Body of pancreas (tissue), 4 donors: ENCODE results near the gene MUC5B. TPM values are rescaled to one million over a fixed set of nuclear protein-coding genes. Genes with fewer than 3 reads are reported as not detected.
A peak's percentile ranks its signal among the peaks of the same experiment; 100 is the strongest.

Experiments used
- ATAC-seq: fragments of 150-250 bp; one replicate; pipeline ENCODE4 v1.9.1; 2016
- DNase-seq, 4 donors: peaks; one replicate each; pipeline ENCODE4 v3.0.0-alpha.2; 2019
- H3K27ac ChIP-seq, 4 donors: fragments of 200-600 bp; sonication (generic); 1 replicate in 3 of 4; 2 replicates in 1 of 4; pipeline versions ENCODE4 v1.5.1 to v1.6.1; 2016 to 2019; ENCODE audit warnings: mild to moderate bottlenecking in 1 of 4, mixed read lengths in 1 of 4, moderate library complexity in 1 of 4
- H3K27me3 ChIP-seq, 2 donors: fragments of 200-600 bp; sonication (generic); one replicate each; pipeline ENCODE4 v1.6.0; 2016; ENCODE audit warnings: mild to moderate bottlenecking in 1 of 2
- H3K36me3 ChIP-seq, 2 donors: fragments of 200-600 bp; sonication (generic); replicated peaks in 1 of 2; 2 replicates each; pipeline ENCODE4 v1.5.1; 2016; ENCODE audit warnings: low read depth in 2 of 2; ENCODE audit not compliant: insufficient read depth in 1 of 2
- H3K4me1 ChIP-seq: fragments of 200-600 bp; sonication (generic); one replicate; pipeline ENCODE4 v1.6.0; 2016
- H3K4me3 ChIP-seq, 2 donors: fragments of 200-600 bp; sonication (generic); 1 replicate in 1 of 2; 2 replicates in 1 of 2; pipeline ENCODE4 v1.5.1; 2016 to 2019
- H3K9me3 ChIP-seq, 3 donors: fragments of 200-600 bp; sonication (generic); 1 replicate in 2 of 3; 2 replicates in 1 of 3; pipeline ENCODE4 v1.5.1; 2016
- POLR2A ChIP-seq, 3 donors: fragments of 450-650 bp; IDR thresholded peaks; one replicate each; pipeline ENCODE4 v1.6.1; 2016; ENCODE audit warnings: antibody characterized with exemption in 3 of 3, mild to moderate bottlenecking in 2 of 3
- WGBS, 2 donors: methylation state at CpG; one replicate each; pipeline ENCODE4 v1.1.5; 2017; 5-methylcytosine and 5-hydroxymethylcytosine counted together
- intact Hi-C: fragments of 100-400 bp; cut with DNase I; formaldehyde crosslinking; loops from one replicate; pipeline ENCODE4 v1.15.1; 2023
- total RNA-seq, 2 donors: library from RNA; depleted of rRNA; stranded (reverse); fragments of >200 nt; gene quantifications; one replicate each; pipeline ENCODE4 v1.1.0, GENCODE V29; 2016
- TF ChIP-seq, protein P1 (sequence below), 7 experiments: fragments of 450-650 bp in 4 of 7; fragments of 200-600 bp in 3 of 7; sonication (generic) in 3 of 7; IDR thresholded peaks; one replicate each; pipeline ENCODE4 v1.5.1; 2016 to 2019; ENCODE audit warnings: antibody characterized with exemption in 7 of 7

MUC5B gene
- total RNA-seq, 2 donors from 2014 or later, result 4.6 to 11.4 TPM

DNA sequence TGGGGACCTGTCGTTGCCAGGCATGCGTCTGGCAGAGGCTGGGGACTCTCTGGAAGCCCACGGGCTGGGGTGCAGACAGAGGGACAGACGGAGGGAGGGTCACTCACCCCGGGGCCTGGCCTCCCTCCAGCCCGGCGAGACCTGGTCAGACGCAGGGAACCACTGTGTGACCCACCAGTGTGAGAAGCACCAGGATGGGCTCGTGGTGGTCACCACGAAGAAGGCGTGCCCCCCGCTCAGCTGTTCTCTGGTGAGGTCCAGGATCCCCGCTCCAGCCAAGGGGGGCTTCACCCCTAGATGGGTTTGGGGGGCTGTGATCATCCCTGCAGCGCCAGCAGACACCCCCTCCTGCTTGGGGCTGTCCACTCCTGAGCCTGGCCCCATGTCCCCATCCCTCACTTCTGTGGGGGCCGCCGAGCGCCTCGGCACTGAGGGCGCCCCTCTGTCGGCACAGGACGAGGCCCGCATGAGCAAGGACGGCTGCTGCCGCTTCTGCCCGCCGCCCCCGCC is 23.6 kb upstream of the MUC5B start:
- no peaks in the 10 kb centered on the region for H3K36me3 ChIP-seq
- peaks cover 0 to 25% of the 10 kb centered on the region in 2 donors for H3K27me3 ChIP-seq
- intact Hi-C loops, result no loop called here
- ATAC-seq (no peak), DNase-seq (no peak)
- TF ChIP-seq, protein P1, sequence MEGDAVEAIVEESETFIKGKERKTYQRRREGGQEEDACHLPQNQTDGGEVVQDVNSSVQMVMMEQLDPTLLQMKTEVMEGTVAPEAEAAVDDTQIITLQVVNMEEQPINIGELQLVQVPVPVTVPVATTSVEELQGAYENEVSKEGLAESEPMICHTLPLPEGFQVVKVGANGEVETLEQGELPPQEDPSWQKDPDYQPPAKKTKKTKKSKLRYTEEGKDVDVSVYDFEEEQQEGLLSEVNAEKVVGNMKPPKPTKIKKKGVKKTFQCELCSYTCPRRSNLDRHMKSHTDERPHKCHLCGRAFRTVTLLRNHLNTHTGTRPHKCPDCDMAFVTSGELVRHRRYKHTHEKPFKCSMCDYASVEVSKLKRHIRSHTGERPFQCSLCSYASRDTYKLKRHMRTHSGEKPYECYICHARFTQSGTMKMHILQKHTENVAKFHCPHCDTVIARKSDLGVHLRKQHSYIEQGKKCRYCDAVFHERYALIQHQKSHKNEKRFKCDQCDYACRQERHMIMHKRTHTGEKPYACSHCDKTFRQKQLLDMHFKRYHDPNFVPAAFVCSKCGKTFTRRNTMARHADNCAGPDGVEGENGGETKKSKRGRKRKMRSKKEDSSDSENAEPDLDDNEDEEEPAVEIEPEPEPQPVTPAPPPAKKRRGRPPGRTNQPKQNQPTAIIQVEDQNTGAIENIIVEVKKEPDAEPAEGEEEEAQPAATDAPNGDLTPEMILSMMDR (IDR thresholded peaks at IDR 0.05), result no peak
- TF ChIP-seq POLR2A (IDR thresholded peaks at IDR 0.05), result no peak
- 71% methylated on average over 26 of the region's 27 CpGs; no CpG with 5 or more reads in 1 of the 2 donors for WGBS, 2 donors
- H3K9me3 ChIP-seq, result no peaks in the 10 kb centered on the region
- no peak overlapping the region for H3K4me3 ChIP-seq
- peaks cover 6% of the 10 kb centered on the region for H3K4me1 ChIP-seq
- no peak overlapping the region for H3K27ac ChIP-seq

DNA sequence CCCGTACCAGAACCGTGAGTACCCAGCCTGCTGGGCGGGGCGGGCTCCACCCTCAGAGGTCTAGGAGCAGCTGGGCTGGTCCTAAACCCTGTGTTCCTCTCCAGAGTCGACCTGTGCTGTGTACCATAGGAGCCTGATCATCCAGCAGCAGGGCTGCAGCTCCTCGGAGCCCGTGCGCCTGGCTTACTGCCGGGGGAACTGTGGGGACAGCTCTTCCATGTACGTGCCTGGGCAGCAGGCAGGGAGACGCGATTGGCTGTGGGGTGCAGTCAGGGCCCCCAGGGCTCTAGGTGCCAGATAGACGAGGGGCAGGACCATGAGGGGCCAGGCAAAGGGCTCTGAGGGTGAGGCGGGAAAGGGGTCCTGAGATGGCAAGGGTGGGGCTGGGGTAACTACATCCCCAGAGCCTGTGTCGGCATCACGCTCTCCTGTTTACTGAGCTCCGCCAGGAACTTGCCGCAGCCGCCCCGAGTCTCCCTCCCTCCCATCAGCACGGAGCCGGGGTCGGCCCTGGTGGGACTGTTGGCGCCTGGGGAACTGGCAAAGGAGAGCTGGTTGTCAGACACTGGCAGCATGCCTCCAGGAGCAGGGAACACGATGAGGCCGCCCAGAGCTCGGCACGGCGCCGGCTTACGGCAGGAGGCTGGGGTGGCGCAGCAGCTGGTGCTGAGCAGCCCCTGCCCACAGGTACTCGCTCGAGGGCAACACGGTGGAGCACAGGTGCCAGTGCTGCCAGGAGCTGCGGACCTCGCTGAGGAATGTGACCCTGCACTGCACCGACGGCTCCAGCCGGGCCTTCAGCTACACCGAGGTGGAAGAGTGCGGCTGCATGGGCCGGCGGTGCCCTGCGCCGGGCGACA is 22.9 kb upstream of the MUC5B start:
- no peak for ATAC-seq
- 31 to 56% methylated on average over 8 to 35 of the region's 47 CpGs for WGBS, 2 donors
- peak in 1 of 4 donors; percentile 22 for DNase-seq
- no peaks in the 10 kb centered on the region for H3K36me3 ChIP-seq
- intact Hi-C loops, result loop anchor here (2.0 to 10.0 kb wide), 2 partner anchors 195 to 317 kb away; no protein-coding TSS in a partner anchor
- TF ChIP-seq, protein P1 (IDR thresholded peaks at IDR 0.05), result no peak
- TF ChIP-seq POLR2A (IDR thresholded peaks at IDR 0.05), result no peak
- peaks cover 0 to 25% of the 10 kb centered on the region in 2 donors for H3K27me3 ChIP-seq
- H3K27ac ChIP-seq, result no peak overlapping the region
- H3K9me3 ChIP-seq, result no peaks in the 10 kb centered on the region
- peaks cover 6% of the 10 kb centered on the region for H3K4me1 ChIP-seq
- no peak overlapping the region for H3K4me3 ChIP-seq

DNA sequence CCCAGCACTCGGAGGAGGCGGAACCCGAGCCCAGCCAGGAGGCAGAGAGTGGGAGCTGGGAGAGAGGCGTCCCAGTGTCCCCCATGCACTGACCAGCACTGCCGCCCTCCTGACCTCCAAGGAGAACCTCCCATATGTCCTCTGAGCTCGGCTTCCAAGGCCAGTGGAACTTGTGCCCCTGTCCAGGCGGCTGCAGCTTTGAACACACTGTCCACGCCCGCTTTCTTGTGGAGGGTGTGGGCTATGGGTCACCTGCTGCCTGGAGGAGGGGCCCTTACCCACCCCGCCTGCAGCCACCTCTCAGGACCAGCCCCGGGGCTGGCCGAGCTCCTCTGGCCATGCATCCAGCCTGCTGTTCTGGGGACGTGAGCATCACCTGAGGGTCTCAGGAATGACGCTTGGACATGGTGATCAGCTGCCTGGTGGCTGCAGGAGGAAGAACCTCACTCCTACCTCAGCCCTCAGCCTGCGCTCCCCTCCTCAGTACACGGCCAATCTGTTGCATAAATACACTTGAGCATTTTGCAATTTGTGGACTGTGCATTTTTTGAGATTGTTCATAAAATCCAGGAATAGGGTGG is 22.2 kb upstream of the MUC5B start:
- Histone ChIP-seq H3K4me3 (no peak overlapping the region), H3K27ac (no peak overlapping the region), H3K27me3 (peaks cover 0 to 25% of the 10 kb centered on the region in 2 donors), H3K4me1 (peaks cover 6% of the 10 kb centered on the region), H3K9me3 (no peaks in the 10 kb centered on the region), H3K36me3 (no peaks in the 10 kb centered on the region)
- peak in 1 of 4 donors; percentile 11 for DNase-seq
- intact Hi-C loops, result loop anchor here (2.0 to 10.0 kb wide), 2 partner anchors 194 to 316 kb away; no protein-coding TSS in a partner anchor
- WGBS, 2 donors, result 40 to 52% methylated on average over 1 to 14 of the region's 16 CpGs
- no peak for ATAC-seq
- TF ChIP-seq POLR2A (IDR thresholded peaks at IDR 0.05), result no peak
- TF ChIP-seq, protein P1 (IDR thresholded peaks at IDR 0.05), result no peak

DNA sequence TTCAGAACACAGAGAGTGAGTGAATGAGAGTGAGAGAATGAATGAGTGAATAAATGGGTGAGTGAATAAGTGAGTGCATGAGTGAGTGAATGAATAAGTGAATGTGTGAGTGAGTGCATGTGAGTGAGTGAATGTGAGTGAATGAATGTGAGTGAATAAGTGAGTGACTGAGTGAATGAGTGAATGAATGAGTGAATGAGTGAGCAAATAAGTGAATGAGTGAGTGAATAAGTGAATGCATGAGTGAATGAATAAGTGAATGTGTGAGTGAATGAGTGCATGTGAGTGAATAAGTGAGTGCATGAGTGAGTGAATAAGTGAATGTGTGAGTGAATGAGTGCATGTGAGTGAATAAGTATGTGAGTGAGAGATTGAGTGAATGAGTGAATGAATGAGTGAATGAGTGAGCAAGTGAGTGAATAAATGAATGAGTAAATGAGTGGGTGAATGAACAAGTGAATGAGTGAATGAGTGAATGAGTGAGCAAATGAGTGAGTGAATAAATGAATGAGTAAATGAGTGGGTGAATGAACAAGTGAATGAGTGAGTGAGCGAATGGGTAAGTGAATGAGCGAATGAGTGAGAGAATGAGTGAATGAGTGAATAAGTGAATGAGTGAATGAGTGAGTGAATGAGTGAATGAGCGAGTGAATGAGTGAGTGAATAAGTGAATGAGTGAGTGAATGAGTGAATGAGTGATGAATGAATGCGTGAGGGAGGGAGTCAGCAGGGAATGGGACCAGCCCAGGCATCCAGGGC is 21.3 kb upstream of the MUC5B start:
- Histone ChIP-seq H3K27me3 (peaks cover 0 to 25% of the 10 kb centered on the region in 2 donors), H3K9me3 (no peaks in the 10 kb centered on the region), H3K4me3 (no peak overlapping the region), H3K4me1 (peaks cover 6% of the 10 kb centered on the region), H3K36me3 (no peaks in the 10 kb centered on the region), H3K27ac (no peak overlapping the region)
- TF ChIP-seq, protein P1 (IDR thresholded peaks at IDR 0.05), result no peak
- TF ChIP-seq POLR2A (IDR thresholded peaks at IDR 0.05), result no peak
- ATAC-seq (no peak), DNase-seq (no peak)
- intact Hi-C loops, result loop anchor here (2.0 to 10.0 kb wide), 2 partner anchors 193 to 315 kb away; no protein-coding TSS in a partner anchor
- 71 to 72% methylated on average over 4 of the region's 4 CpGs for WGBS, 2 donors
